ENCODE results near the gene F2RL1.
"Not testable (repeated sequence)": the region's sequence is repeated elsewhere in the genome, so short reads cannot be mapped to it uniquely, and the experiment has no call there.

Gene F2RL1
- 1.1 to 4.7 (median 2.5) reads per million in 3 donors for total RNA-seq

GRCh38 chr5:76818844-76819831, at the start of gene F2RL1:
Gene F2RL1, plus strand, starts transcription at chr5:76819030. Its CDS starts 153 bp downstream, at chr5:76819183.
- peaks cover 6% of the 10 kb centered on the region for H3K4me1 ChIP-seq (ENCODE audit: control insufficient read depth, insufficient read depth, low read length, poor library complexity, severe bottlenecking)
- H3K36me3 ChIP-seq (ENCODE audit: control insufficient read depth, insufficient read depth, low read length): no peaks in the 10 kb centered on the region
- H3K27me3 ChIP-seq (replicated peaks; ENCODE audit: control insufficient read depth, insufficient read depth, low read length, poor library complexity, severe bottlenecking): no peaks in the 10 kb centered on the region
- no peaks in the 10 kb centered on the region for H3K9me3 ChIP-seq (ENCODE audit: control insufficient read depth, low read length)
- H3K4me3 ChIP-seq (ENCODE audit: insufficient read depth, low read depth, low read length, poor library complexity, severe bottlenecking): peak within 1 kb of the TSS; percentile 83
- peak within 1 kb of the TSS; percentile 19 for H3K27ac ChIP-seq (ENCODE audit: insufficient read depth, low read length, poor library complexity, severe bottlenecking)
- peak; percentile 20 to 55 (median 52) for DNase-seq

GRCh38 chr5:76771041-76771440, 47.8 kb upstream of the F2RL1 start:
- not testable (repeated sequence) for H3K4me1 ChIP-seq (ENCODE audit: control insufficient read depth, insufficient read depth, low read length, poor library complexity, severe bottlenecking); H3K36me3 ChIP-seq (ENCODE audit: control insufficient read depth, insufficient read depth, low read length); DNase-seq; H3K27me3 ChIP-seq (replicated peaks; ENCODE audit: control insufficient read depth, insufficient read depth, low read length, poor library complexity, severe bottlenecking); H3K27ac ChIP-seq (ENCODE audit: insufficient read depth, low read length, poor library complexity, severe bottlenecking); H3K4me3 ChIP-seq (ENCODE audit: insufficient read depth, low read depth, low read length, poor library complexity, severe bottlenecking); H3K9me3 ChIP-seq (ENCODE audit: control insufficient read depth, low read length)

GRCh38 chr5:76771705-76772405, 47.0 kb upstream of the F2RL1 start:
- no peak for DNase-seq

GRCh38 chr5:76775921-76776320, 42.9 kb upstream of the F2RL1 start:
- no peaks in the 10 kb centered on the region for H3K36me3 ChIP-seq (ENCODE audit: control insufficient read depth, insufficient read depth, low read length)
- no peaks in the 10 kb centered on the region for H3K9me3 ChIP-seq (ENCODE audit: control insufficient read depth, low read length)
- no peaks in the 10 kb centered on the region for H3K27me3 ChIP-seq (replicated peaks; ENCODE audit: control insufficient read depth, insufficient read depth, low read length, poor library complexity, severe bottlenecking)
- H3K4me3 ChIP-seq (ENCODE audit: insufficient read depth, low read depth, low read length, poor library complexity, severe bottlenecking): no peak overlapping the region
- H3K4me1 ChIP-seq (ENCODE audit: control insufficient read depth, insufficient read depth, low read length, poor library complexity, severe bottlenecking): no peaks in the 10 kb centered on the region
- no peak for DNase-seq
- no peak overlapping the region for H3K27ac ChIP-seq (ENCODE audit: insufficient read depth, low read length, poor library complexity, severe bottlenecking)

More at GRCh38 chr5:76771705-76772405, 47.0 kb upstream of the F2RL1 start:
- Histone ChIP-seq H3K9me3 (ENCODE audit: control insufficient read depth, low read length) (no peaks in the 10 kb centered on the region), H3K27ac (ENCODE audit: insufficient read depth, low read length, poor library complexity, severe bottlenecking) (no peak overlapping the region), H3K36me3 (ENCODE audit: control insufficient read depth, insufficient read depth, low read length) (no peaks in the 10 kb centered on the region), H3K4me1 (ENCODE audit: control insufficient read depth, insufficient read depth, low read length, poor library complexity, severe bottlenecking) (no peaks in the 10 kb centered on the region), H3K27me3 (replicated peaks; ENCODE audit: control insufficient read depth, insufficient read depth, low read length, poor library complexity, severe bottlenecking) (no peaks in the 10 kb centered on the region), H3K4me3 (ENCODE audit: insufficient read depth, low read depth, low read length, poor library complexity, severe bottlenecking) (no peak overlapping the region)

- Histone ChIP-seq H3K27ac (ENCODE audit: insufficient read depth, low read length, poor library complexity, severe bottlenecking) (no peak overlapping the region), H3K4me1 (ENCODE audit: control insufficient read depth, insufficient read depth, low read length, poor library complexity, severe bottlenecking) (no peaks in the 10 kb centered on the region), H3K27me3 (replicated peaks; ENCODE audit: control insufficient read depth, insufficient read depth, low read length, poor library complexity, severe bottlenecking) (no peaks in the 10 kb centered on the region), H3K36me3 (ENCODE audit: control insufficient read depth, insufficient read depth, low read length) (no peaks in the 10 kb centered on the region), H3K9me3 (ENCODE audit: control insufficient read depth, low read length) (no peaks in the 10 kb centered on the region), H3K4me3 (ENCODE audit: insufficient read depth, low read depth, low read length, poor library complexity, severe bottlenecking) (no peak overlapping the region)
- no peak for DNase-seq
Observed at GRCh38 chr5:76776391-76776790, 42.4 kb upstream of the F2RL1 start.

GRCh38 chr5:76780616-76781015, 38.2 kb upstream of the F2RL1 start:
- not testable (repeated sequence) for H3K27ac ChIP-seq (ENCODE audit: insufficient read depth, low read length, poor library complexity, severe bottlenecking); H3K9me3 ChIP-seq (ENCODE audit: control insufficient read depth, low read length); H3K36me3 ChIP-seq (ENCODE audit: control insufficient read depth, insufficient read depth, low read length); H3K4me3 ChIP-seq (ENCODE audit: insufficient read depth, low read depth, low read length, poor library complexity, severe bottlenecking); DNase-seq; H3K4me1 ChIP-seq (ENCODE audit: control insufficient read depth, insufficient read depth, low read length, poor library complexity, severe bottlenecking); H3K27me3 ChIP-seq (replicated peaks; ENCODE audit: control insufficient read depth, insufficient read depth, low read length, poor library complexity, severe bottlenecking)

- H3K4me3 ChIP-seq (ENCODE audit: insufficient read depth, low read depth, low read length, poor library complexity, severe bottlenecking): no peak overlapping the region
- no peaks in the 10 kb centered on the region for H3K27me3 ChIP-seq (replicated peaks; ENCODE audit: control insufficient read depth, insufficient read depth, low read length, poor library complexity, severe bottlenecking)
- H3K9me3 ChIP-seq (ENCODE audit: control insufficient read depth, low read length): no peaks in the 10 kb centered on the region
- no peaks in the 10 kb centered on the region for H3K4me1 ChIP-seq (ENCODE audit: control insufficient read depth, insufficient read depth, low read length, poor library complexity, severe bottlenecking)
- no peak overlapping the region for H3K27ac ChIP-seq (ENCODE audit: insufficient read depth, low read length, poor library complexity, severe bottlenecking)
- no peak for DNase-seq
- no peaks in the 10 kb centered on the region for H3K36me3 ChIP-seq (ENCODE audit: control insufficient read depth, insufficient read depth, low read length)
Observed at GRCh38 chr5:76781775-76782174, 37.1 kb upstream of the F2RL1 start.

- DNase-seq: no peak
- Histone ChIP-seq H3K9me3 (ENCODE audit: control insufficient read depth, low read length) (no peaks in the 10 kb centered on the region), H3K4me3 (ENCODE audit: insufficient read depth, low read depth, low read length, poor library complexity, severe bottlenecking) (no peak overlapping the region), H3K27me3 (replicated peaks; ENCODE audit: control insufficient read depth, insufficient read depth, low read length, poor library complexity, severe bottlenecking) (no peaks in the 10 kb centered on the region), H3K4me1 (ENCODE audit: control insufficient read depth, insufficient read depth, low read length, poor library complexity, severe bottlenecking) (no peaks in the 10 kb centered on the region), H3K36me3 (ENCODE audit: control insufficient read depth, insufficient read depth, low read length) (no peaks in the 10 kb centered on the region), H3K27ac (ENCODE audit: insufficient read depth, low read length, poor library complexity, severe bottlenecking) (no peak overlapping the region)
Observed at GRCh38 chr5:76782444-76782843, 36.4 kb upstream of the F2RL1 start.

GRCh38 chr5:76787237-76787636, 31.6 kb upstream of the F2RL1 start:
- H3K27me3 ChIP-seq (replicated peaks; ENCODE audit: control insufficient read depth, insufficient read depth, low read length, poor library complexity, severe bottlenecking): no peaks in the 10 kb centered on the region
- H3K27ac ChIP-seq (ENCODE audit: insufficient read depth, low read length, poor library complexity, severe bottlenecking): no peak overlapping the region
- H3K4me1 ChIP-seq (ENCODE audit: control insufficient read depth, insufficient read depth, low read length, poor library complexity, severe bottlenecking): peaks cover 8% of the 10 kb centered on the region
- H3K9me3 ChIP-seq (ENCODE audit: control insufficient read depth, low read length): no peaks in the 10 kb centered on the region
- no peaks in the 10 kb centered on the region for H3K36me3 ChIP-seq (ENCODE audit: control insufficient read depth, insufficient read depth, low read length)
- DNase-seq: no peak
- no peak overlapping the region for H3K4me3 ChIP-seq (ENCODE audit: insufficient read depth, low read depth, low read length, poor library complexity, severe bottlenecking)

GRCh38 chr5:76788362-76788761, 30.5 kb upstream of the F2RL1 start:
- H3K4me3 ChIP-seq (ENCODE audit: insufficient read depth, low read depth, low read length, poor library complexity, severe bottlenecking): no peak overlapping the region
- H3K36me3 ChIP-seq (ENCODE audit: control insufficient read depth, insufficient read depth, low read length): no peaks in the 10 kb centered on the region
- no peaks in the 10 kb centered on the region for H3K9me3 ChIP-seq (ENCODE audit: control insufficient read depth, low read length)
- peaks cover 8% of the 10 kb centered on the region for H3K4me1 ChIP-seq (ENCODE audit: control insufficient read depth, insufficient read depth, low read length, poor library complexity, severe bottlenecking)
- H3K27me3 ChIP-seq (replicated peaks; ENCODE audit: control insufficient read depth, insufficient read depth, low read length, poor library complexity, severe bottlenecking): no peaks in the 10 kb centered on the region
- DNase-seq: no peak
- H3K27ac ChIP-seq (ENCODE audit: insufficient read depth, low read length, poor library complexity, severe bottlenecking): no peak overlapping the region

Data from effector memory CD4-positive, alpha-beta T cell (primary cell).